ENCODE results near the gene MYCBP2.
"Not testable (repeated sequence)": the region's sequence is repeated elsewhere in the genome, so short reads cannot be mapped to it uniquely, and the experiment has no call there.

Gene MYCBP2, protein sequence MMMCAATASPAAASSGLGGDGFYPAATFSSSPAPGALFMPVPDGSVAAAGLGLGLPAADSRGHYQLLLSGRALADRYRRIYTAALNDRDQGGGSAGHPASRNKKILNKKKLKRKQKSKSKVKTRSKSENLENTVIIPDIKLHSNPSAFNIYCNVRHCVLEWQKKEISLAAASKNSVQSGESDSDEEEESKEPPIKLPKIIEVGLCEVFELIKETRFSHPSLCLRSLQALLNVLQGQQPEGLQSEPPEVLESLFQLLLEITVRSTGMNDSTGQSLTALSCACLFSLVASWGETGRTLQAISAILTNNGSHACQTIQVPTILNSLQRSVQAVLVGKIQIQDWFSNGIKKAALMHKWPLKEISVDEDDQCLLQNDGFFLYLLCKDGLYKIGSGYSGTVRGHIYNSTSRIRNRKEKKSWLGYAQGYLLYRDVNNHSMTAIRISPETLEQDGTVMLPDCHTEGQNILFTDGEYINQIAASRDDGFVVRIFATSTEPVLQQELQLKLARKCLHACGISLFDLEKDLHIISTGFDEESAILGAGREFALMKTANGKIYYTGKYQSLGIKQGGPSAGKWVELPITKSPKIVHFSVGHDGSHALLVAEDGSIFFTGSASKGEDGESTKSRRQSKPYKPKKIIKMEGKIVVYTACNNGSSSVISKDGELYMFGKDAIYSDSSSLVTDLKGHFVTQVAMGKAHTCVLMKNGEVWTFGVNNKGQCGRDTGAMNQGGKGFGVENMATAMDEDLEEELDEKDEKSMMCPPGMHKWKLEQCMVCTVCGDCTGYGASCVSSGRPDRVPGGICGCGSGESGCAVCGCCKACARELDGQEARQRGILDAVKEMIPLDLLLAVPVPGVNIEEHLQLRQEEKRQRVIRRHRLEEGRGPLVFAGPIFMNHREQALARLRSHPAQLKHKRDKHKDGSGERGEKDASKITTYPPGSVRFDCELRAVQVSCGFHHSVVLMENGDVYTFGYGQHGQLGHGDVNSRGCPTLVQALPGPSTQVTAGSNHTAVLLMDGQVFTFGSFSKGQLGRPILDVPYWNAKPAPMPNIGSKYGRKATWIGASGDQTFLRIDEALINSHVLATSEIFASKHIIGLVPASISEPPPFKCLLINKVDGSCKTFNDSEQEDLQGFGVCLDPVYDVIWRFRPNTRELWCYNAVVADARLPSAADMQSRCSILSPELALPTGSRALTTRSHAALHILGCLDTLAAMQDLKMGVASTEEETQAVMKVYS (N-terminal part only)

DNA sequence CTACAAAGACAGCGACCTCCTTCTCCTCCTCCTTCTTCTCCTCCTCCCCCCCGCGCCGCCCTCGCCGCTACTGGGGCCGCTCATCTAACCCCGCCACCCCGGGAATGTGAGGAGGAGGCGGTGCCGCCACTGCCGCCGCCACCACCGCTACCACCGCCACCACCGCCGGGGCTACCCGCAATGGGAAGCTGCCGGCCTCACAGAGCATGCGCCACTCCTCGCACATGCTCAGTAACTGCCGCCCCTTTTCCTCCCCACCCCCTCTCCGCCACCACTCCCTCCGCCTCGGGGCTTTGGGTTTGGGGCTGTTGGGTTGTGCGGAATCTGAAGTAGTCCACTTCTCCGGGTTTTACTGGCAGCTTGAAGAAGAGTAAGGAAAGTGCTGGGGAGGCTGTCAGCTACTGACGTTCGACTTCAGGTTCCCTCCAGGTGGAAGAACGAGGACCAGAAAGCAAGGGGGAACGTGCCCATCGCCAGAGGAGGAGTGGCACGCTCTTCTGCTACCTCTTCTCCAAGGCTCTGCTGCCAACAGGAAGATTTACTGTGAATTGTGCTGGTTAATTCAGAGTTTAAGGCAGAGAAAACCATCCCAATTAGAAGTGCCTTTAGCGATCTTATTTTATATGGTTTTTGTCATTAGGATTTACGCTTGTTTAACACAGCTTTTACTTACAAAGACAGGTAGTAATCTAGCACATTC, at the start of gene MYCBP2:
TSS of gene MYCBP2 (minus strand) at position 190 of the 700 bp plus-strand sequence. CDS start 319 bp downstream, outside the sequence.
- peak; percentile 64 for DNase-seq (ENCODE audit: low read depth)

DNA sequence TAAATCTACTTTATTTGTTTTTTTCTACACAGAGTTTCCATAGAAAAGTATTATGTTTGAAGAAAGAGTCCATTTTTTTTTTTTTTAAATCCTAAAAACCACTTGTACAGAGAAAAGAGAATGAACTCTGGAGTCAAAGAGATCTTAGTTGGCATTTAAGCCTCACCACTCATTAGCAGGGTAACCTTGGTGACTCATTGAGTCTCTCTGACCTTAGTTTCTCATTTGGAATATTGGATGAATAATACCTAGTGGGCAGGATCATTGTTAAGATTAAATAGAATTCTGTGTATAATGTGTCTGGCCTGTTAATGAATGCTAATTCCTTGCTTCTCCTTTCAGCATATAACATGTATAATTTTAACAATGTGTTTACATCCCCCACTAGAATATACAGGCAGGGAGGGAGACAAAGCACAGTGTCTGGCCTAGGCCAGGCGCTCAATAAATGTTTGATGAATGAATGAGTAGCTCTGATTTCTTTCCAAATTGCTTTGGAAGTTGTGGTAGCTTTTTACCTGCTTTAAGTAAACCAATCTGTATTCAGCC, 48.7 kb upstream of the MYCBP2 start:
- DNase-seq (ENCODE audit: low read depth): no peak

DNA sequence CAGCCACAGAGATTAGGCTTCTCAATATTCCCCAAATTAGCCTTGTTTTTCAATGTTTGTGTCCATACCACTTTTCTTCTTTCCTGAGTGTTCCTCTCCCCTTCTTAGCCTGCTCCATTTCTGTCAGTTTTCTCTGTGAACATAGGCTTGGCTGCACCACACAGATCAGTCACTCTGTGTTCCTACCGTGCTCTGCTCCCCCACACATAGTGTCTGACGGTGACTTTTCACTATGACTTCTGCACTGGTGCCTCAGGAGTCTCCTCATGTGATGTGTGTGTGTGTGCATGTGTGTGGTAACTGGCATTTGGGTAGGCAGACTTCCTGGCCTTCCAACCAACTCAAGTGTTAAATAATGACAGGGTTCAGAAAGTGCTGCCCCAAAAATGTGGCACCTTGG, 47.9 kb upstream of the MYCBP2 start:
- DNase-seq (ENCODE audit: low read depth): no peak

DNA sequence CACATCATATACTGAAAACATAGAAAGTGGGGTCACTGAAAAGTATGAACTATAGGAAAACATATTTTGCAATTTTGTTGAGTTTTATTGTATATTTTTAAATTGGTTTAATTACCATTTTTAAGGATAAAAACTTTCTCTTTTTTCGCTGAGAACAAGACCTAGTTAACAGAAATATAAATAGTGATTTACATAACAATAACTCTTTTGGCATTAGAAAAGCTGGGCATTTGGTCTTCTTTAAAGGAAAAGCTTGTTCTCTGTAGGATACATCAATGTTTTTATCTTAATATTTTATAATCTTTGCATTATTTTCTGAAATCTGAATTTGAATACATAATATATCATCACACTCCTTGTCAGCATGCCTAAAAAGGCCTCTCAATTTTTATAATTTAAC, 47.4 kb upstream of the MYCBP2 start:
- no peak for DNase-seq (ENCODE audit: low read depth)

DNA sequence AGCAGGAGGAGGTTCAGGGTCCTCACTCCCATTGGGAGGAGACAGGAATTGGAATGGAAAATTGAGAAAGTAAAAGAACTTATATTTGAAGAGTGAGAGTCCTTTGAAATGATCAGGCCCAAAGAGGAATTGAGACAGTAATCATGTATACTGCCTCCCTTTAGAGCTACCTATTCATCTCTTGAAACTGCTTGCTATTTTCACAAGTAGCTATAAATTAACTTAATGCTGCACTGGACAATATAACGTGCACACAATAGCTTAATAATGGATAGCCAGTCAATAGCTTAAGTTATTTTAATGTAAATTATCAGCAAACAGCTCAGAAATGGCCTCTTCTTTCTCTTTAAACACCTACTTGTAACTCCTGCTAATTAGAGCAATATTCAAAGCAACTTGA, 46.6 kb upstream of the MYCBP2 start:
- DNase-seq (ENCODE audit: low read depth): no peak

DNA sequence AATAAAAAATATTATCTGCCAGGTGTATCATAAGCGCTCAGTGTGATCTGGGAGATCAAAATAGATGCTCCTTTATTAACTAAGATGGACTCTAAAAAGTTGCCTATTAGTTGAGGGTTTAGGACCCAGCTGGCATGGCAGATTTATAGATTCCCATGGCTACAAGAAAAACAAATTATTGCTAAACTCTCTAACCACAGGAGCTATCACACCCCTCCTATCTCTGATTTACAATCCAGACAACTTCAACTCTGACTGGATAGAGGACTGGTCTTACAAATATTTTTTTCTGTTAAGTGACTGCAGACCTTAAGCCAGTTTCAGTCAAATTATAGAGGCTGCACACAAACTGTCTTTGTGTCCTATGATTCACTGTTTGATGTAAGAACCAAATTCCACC, 45.4 kb upstream of the MYCBP2 start:
- no peak for DNase-seq (ENCODE audit: low read depth)

DNA sequence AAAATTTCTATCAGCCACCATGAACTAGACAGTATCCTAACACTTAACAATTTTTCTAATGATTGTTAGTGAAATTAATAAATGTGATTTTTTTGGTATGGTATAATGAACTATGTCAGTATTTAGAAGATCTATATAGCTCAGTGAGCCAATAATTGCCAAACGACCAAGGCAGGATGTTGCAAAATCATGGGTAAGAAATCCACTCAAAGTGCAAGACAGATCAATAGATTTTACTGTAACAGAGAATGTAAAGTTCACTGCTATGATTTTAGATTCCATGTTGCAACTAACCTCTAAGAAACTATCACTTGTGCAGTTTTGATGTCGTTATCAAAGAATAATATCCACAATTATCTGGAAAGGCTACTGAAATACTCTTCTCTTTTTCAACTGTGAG, 44.0 kb upstream of the MYCBP2 start:
- no peak for DNase-seq (ENCODE audit: low read depth)

DNA sequence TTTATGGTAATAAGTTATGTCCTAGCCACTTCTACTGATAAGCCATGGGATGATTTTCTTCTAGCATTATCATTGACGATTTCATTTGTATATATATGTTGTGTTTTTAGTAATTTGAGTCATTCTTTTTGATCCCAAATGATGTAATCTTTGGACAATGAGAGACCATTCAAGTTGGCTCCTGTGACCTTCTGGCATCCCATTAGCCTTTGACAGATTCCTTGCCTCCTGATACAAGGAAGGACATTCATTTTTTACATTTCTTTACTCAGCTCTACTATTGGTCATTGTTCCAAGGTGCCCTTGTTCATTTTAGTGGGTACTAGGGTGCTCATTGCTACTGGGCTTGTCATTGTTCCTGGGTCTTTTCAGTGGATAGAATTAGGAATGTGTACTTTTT, 35.3 kb upstream of the MYCBP2 start:
- no peak for DNase-seq (ENCODE audit: low read depth)

DNA sequence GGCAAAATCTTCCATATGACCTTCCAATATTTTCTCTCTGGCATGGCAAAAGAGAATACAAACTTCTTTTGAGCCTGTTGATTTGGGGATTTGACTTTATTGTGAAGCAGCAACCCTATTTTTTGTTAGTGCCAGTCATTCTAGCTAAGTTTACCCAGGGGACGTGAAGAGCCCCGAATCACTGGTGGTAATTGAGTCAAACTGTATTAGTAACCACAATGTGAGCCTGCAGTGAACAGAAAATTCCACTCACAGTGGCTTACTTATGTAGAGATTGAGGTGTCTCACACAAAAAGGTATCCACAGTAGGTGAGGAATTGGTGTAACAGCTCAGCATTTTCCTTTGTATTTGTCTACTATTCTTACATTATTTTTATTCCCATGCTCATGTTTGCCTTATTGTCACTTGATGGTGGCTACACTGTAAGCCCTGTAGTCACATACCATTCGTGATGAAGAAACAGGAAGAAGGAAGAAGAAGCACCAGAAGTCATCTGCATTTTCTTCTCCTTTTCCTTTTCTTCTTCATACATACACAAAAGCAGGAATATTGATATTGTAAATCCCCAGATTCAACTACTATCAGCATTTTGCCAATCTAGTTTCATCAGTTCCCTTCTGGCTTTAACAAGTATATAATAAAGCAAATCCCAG, 33.3 kb upstream of the MYCBP2 start:
- DNase-seq (ENCODE audit: low read depth): no peak

DNA sequence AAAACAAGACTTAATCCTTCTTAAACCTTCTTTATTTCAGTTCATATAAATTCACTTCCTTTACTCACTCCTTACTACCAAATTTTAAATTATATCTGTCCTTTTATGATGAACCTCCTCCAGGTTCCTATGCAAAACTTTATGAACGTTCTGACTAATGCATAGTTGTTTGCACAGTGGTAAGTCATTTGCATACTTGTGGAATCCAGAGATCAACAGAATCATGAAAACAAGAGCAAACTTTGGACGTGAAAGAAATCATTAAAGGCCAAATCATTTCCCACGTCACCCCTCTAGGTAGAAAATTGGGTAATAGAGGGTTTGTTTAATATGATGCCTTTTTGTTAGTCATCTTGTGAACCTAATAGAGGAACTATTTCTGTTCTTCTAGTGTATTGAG, 32.3 kb upstream of the MYCBP2 start:
- DNase-seq (ENCODE audit: low read depth): no peak

DNA sequence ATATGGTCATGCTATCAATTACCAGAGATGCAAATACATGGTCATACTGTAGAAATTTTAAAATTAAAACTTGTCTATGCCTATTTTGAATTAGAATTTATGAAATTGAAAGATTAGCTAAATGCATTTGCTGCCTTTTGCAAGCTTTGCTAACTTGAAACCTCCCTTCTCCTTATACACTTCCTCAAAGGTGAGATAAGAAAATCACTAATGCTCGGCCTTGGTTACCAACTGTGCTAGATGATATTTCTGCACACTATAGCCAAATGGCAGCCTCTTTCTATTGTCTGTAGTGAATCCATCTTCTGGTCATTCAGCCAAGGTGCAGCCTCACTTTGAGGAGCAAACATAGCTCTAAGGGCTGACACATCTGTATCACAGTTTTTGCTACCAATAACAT, 31.1 kb upstream of the MYCBP2 start:
- DNase-seq (ENCODE audit: low read depth): no peak

DNA sequence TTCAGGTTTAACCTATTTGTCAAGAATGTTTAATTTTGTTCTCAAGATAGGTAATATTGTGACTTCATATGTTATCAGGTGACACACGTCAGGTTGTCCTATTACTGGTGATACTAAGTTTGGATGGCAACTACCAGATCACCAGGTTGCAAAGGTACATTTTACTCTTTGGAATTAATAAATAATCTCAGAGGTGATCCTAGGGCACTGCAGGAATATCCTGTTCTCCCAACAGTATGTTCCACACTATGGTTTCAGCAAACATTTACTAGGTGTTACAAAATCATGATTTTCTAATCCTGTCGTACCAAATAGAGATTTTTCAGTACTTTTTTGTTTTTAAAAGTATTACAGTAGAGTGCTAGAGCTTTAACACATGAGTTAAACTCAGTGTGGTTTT, 29.3 kb upstream of the MYCBP2 start:
- no peak for DNase-seq (ENCODE audit: low read depth)

DNA sequence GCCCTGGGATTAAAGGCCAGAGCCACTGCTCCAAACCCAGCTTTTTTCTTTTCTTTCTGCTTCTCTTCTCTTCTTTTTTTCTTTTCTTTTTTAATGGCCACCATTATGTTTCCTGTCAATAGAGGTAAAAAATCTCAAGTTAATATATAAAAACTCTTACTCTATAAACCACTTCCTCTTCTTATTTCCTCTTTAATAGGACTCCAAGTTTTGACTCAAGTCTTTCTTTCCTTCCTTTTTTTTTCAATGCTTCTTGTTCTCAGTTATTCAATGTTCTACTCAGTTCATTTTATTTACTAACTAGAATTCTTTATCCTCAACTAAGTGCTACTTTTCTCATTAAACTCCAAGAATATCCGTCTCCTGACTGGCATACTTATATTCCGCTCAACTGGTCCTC, 27.1 kb upstream of the MYCBP2 start:
- no peak for DNase-seq (ENCODE audit: low read depth)

DNA sequence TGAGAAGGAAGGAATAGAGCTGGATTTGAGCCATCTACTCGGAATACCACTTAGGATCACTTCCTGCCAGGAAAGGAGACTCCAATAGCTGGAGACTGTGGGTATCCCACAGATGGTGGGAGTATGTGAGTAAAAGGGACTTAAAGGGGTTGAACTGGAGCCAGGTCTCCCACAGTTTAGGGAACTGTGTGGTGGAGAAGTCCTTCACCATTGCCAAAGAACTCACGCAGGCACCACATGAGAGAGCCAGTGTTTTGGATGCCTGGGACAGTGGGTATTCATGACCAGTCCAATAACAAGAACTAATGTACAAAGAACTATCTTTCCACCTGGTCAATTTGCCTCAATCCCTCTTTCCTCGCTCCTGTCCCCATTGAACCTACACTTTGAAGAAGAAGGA, 24.4 kb upstream of the MYCBP2 start:
- no peak for DNase-seq (ENCODE audit: low read depth)

DNA sequence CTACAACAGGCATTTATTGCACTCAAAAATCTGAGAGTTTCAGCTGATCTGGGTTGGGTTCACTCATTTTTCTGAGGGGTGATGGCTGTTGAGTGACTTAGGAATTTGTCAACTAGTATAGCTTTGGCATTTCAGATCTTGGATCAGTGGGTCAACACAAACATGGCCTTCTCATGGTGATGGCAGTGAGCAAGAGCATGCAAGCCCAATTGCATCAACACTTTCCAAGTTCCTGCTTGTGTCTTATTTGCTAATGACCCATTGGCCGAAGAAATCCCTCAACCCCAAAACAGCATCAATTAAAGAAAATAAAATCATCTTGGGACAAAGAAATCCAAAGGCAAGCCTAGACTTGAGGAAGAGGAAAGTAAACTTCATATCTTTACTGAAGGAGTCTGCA, 23.9 kb upstream of the MYCBP2 start:
- no peak for DNase-seq (ENCODE audit: low read depth)

DNA sequence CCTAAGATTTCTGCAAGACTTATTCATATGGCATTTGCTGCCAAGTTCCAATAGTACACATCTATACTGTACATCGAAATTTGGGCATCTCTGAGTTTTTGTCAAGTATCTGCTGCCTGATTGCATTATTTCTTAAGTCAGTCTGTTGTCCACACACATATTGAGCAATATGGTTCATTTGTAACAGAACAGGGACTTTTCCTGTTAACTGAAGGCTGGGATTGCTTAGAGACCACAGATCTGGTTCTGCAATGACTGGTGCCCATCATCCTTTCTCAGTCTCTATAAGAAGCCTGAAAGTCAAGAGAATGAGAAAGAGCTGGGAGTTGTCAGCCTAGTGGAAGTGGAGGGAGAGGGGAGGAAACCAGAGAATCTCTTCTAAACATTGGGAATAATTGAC, 22.5 kb upstream of the MYCBP2 start:
- DNase-seq (ENCODE audit: low read depth): no peak

DNA sequence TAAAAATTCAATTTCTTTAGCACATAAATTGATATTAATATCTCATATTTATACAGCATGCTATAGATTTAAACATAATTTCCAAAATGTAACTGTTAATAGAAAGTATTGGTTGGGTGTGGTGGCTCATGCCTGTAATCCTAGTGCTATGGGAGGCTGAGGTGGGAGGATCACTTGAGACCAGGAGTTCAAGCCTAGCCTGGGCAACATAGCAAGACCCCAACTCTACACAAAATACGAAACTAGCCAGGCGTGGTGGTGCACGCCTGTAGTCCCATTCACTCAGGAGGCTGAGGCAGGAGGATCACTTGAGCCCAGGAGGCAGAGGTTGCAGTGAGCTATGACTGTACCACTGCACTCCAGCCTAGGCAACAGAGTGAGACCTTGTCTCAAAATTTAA, 20.5 kb upstream of the MYCBP2 start:
- not testable (repeated sequence) for DNase-seq (ENCODE audit: low read depth)

DNA sequence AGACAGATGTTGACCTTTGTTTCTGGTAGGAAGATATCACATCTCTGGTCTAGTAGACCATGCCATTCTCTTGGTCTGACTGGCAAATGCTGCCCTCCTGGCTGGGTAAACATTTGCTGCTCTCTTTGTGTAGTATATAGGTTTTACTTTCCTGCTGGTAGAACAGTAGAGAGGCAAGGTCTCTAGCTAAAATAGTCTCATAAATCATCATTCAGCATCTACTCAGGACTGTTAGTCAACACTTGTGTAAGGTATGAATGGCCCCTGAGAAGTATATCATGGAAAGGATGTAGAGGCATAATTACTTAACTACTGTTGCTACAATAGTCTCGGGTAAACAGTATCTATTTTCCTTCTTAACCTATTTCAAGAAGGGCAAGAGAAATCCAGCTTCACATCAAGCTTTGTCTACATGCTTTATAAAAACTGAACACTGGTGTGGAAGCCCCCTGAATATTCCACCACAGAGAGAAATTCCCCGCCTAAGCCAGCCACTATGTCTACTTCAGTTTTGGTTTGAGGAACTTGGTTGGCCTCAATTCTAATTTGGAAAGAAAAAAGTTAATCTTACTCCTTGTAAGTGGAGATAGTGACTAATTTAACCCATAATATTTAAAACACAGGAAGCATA, 18.4 kb upstream of the MYCBP2 start:
- DNase-seq (ENCODE audit: low read depth): no peak

DNA sequence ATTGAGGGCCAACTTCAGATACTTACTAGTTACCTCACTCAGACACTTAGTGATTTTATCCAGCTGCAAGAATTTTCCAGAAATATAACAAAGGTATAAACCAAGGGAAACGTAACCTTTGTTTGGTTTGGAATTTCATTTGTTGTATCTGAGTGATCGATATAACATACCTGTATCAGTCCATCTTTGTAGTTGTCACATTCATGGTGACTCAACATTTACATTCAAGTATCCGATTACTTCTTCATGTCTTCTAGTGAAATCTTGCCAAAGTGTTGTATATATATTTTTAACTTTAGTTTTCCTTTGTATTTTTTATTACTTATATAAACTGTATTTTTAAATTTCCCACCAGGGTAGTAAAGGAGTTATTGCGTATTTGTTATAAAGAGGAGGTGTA, 16.9 kb upstream of the MYCBP2 start:
- DNase-seq (ENCODE audit: low read depth): no peak

DNA sequence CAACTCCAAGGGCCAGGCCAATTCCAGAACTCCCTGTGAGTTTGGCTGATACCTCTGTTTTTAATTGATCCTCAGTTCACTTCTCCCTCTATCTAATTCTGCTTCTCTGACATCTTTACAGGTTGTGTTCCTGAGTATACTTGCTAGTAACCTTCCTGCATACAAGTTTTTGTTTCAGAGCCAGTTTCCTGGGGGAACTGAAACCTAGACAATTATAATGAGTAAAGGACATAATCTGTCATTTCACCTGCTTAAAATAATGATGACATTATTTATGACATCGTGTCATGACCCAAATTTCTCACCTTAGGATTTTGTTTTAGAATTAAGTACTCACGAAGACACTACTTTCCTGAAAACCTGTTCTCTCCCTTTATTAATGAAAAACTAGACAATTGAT, 12.5 kb upstream of the MYCBP2 start:
- DNase-seq (ENCODE audit: low read depth): no peak

DNA sequence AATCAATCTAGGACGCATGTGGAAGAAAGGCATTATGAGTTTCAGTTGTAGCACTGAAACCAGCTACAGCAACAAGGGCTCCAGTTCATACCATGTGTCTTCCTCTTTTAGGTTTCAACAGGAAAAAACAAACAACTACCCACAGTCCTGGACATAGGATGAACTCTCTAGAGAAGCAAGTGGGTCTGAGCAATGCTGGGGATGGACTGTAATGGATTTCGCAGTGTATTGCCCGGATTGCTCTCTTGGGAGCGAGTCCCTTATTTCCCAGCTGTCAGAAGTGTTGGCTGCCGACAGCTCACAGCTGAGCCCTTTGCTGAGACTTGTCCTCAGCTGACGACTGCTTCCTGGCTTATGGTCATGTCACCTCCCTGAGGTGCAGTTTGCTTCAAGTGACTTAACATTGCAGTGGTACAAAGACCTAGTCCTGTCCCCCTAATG, 12.1 kb upstream of the MYCBP2 start:
- no peak for DNase-seq (ENCODE audit: low read depth)

Data from HS-5 (cell line).